Measurements from ENCODE around the gene RPL3. TPM values are rescaled to one million over a fixed set of nuclear protein-coding genes. Genes with fewer than 3 reads are reported as not detected.

Gene RPL3
- total and polyA plus RNA-seq, 2 donors, result 1,908 to 4,002 TPM

DNA sequence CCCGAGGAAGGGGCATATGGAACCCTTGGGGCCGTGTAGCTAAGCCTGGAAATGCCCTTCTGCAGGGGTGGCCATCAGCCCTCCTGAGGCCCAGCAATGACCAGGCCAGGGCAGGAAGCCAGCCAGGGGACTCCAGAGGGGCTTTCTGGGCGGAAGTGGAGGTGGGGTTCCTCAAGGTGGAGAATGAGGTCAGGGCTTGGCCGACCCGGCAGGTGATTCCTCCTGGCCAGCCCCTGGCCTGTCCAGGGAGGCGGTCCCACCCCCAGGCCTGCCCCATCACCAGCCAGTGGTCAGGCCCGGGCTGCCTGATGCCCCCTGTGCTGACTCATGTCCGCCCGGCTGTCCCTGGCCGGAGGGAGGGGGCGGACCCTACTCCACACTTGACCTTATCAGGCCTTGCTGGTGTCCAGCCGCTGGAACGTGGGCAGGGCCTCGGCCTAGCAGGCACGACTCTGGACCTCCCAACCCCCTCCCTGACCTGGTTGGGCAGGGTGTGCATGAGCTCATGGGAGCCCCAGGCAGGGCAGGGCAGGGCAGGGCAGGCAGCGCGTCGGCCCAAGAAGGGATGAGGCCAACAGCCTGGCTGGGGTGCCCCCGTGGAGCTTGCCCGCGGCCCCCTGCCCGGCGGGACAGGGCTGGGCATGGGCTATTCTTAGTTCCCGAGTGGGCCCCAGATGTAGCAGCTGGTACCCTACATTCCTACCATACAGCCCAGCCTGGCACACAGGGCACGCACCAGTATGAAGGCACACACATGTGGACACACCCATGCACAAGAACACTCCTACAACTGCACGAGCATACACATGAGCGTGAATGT, 35.9 kb downstream of the RPL3 start:
- Histone ChIP-seq H3K36me3 (ENCODE audit: insufficient read depth) (no peaks in the 10 kb centered on the region), H3K4me1 (ENCODE audit: insufficient read depth) (no peaks in the 10 kb centered on the region), H3K27ac (ENCODE audit: low read depth) (no peak overlapping the region), H3K4me3 (ENCODE audit: low read depth, low read length) (no peak overlapping the region)
- DNase-seq (ENCODE audit: extremely low spot score), result no peak
- 68% methylated on average over 27 of the region's 27 CpGs for WGBS

DNA sequence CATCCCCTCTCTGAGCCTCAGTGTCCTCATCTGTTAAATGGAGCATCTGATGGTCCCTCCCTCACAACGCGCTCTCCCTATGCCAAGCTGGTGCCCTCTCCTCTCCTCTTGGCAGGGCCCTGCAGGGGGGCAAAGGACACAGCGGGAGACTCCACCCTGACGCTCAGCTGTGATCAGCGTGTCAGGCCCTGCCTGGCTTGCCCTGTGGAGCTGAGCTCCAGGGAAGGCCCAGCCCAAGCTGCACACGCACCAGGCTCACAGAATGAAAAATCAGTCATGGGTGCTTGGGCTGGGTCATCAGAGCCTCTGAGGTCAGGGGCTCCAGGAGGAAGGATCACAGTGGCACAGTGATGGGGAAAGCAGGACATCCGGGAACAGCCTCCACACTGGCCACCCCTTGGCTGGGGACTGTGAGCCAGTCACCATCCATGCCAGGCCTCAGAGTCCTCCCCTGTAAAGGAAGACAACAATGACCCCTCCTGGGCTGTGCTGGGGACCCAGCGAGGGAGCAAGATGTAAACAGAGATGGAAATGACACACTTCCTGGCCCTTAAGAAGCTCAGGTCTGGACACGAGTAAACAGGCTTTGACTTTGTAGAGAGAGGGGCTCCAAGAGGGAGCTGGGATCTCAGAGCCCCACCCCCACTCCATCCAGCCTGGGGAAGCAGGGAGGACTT, 36.6 kb downstream of the RPL3 start:
- 72% methylated on average over 9 of the region's 9 CpGs for WGBS
- H3K36me3 ChIP-seq (ENCODE audit: insufficient read depth), result no peaks in the 10 kb centered on the region
- no peak for DNase-seq (ENCODE audit: extremely low spot score)
- no peak overlapping the region for H3K4me3 ChIP-seq (ENCODE audit: low read depth, low read length)
- no peak overlapping the region for H3K27ac ChIP-seq (ENCODE audit: low read depth)
- H3K4me1 ChIP-seq (ENCODE audit: insufficient read depth), result no peaks in the 10 kb centered on the region

DNA sequence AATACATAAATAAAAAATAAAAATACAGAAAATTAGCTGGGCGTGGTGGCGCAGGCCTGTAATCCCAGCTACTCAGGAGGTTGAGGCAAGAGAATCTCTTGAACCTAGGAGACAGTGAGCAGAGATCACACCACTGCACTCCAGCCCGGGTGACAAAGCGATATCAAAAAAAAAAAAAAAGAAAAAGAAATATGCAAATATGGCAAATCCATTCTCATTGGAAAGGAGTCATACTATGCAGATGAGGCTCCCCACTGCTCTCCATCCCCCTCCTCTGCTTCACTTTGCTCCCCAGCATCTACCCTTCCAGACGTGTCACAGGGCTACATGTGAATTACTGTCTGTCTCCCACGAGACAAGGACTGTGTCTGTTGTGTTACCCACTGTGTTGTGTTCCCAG, 38.3 kb downstream of the RPL3 start:
- no peaks in the 10 kb centered on the region for H3K4me1 ChIP-seq (ENCODE audit: insufficient read depth)
- H3K4me3 ChIP-seq (ENCODE audit: low read depth, low read length), result no peak overlapping the region
- no peak for DNase-seq (ENCODE audit: extremely low spot score)
- no peaks in the 10 kb centered on the region for H3K36me3 ChIP-seq (ENCODE audit: insufficient read depth)
- no peak overlapping the region for H3K27ac ChIP-seq (ENCODE audit: low read depth)
- 90% methylated on average over 6 of the region's 6 CpGs for WGBS

DNA sequence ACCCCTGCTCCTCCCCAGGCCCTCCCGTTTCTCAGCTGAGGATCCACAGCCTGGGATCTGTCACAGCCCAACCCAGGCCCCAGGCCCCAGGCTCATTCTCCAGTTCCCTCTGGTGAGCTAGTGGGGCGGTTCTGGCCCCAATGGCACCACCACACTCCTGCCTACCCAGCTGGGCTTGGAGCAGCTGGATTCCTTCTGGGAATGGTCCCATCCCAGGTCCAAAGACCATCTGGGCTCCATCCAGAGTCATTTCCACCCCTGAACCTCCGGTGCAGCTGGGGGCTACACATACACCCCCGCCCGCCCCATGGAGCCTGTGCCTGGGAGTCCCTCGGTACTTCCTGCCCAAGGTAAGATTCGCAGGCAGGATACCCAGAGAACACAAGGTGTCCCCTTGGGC, 39.2 kb downstream of the RPL3 start:
- no peak overlapping the region for H3K4me3 ChIP-seq (ENCODE audit: low read depth, low read length)
- no peak for DNase-seq (ENCODE audit: extremely low spot score)
- no peak overlapping the region for H3K27ac ChIP-seq (ENCODE audit: low read depth)
- no peaks in the 10 kb centered on the region for H3K36me3 ChIP-seq (ENCODE audit: insufficient read depth)
- no peaks in the 10 kb centered on the region for H3K4me1 ChIP-seq (ENCODE audit: insufficient read depth)
- 90% methylated on average over 7 of the region's 7 CpGs for WGBS

DNA sequence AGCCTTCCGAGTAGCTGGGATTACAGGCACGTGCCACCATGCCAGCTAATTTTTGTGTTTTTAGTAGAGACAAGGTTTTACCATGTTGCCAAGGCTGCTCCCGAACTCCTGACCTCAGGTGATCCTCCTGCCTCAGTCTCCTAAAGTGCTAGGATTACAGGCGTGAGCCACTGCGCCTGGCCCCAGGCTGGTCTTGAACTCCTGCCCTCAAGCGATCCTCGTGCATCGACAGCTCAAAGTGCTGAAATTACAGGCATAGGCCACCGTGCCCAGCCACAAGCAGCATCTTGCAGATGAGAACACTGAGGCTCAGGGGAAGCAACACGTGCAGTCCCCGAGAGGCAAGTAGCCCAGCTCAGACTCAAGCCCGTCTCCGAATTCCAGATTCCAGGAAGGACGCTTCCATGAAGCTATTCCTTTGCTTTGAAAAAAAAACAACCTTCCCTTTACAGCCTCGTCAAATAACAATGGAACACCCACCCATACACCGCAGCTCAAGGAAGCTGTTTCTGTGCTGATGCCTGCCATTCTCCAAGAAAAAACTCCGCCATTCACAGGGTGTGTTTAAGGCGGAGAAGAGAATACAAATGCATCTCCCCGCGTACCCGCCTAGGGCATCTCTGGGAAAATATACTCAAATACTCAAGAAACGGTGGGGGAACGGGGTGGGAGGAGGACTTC, 40.1 kb downstream of the RPL3 start:
- no peaks in the 10 kb centered on the region for H3K4me1 ChIP-seq (ENCODE audit: insufficient read depth)
- DNase-seq (ENCODE audit: extremely low spot score), result no peak
- no peak overlapping the region for H3K27ac ChIP-seq (ENCODE audit: low read depth)
- H3K4me3 ChIP-seq (ENCODE audit: low read depth, low read length), result no peak overlapping the region
- WGBS, result 64% methylated on average over 23 of the region's 23 CpGs
- no peaks in the 10 kb centered on the region for H3K36me3 ChIP-seq (ENCODE audit: insufficient read depth)

DNA sequence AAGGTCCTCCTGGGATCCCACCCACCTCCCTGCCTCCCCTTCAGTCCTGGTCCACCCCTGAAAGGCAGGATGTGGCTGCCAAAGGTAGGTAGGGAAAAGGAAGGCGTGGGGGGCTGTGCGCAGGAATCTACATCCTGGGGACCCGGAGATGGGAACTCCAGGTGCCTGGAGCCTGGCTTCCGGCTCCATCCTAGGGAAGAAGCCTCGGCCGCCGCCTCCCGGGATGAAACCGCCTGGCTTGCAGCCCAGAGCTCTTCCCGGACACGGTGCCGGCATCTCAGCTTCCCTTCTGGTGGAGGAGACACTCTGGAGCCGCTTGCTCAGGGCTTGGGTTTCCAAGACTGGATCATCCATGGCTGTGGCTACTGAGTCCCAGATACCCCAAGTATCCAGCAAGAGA, 41.4 kb downstream of the RPL3 start:
- no peak overlapping the region for H3K27ac ChIP-seq (ENCODE audit: low read depth)
- 38% methylated on average over 13 of the region's 13 CpGs for WGBS

DNA sequence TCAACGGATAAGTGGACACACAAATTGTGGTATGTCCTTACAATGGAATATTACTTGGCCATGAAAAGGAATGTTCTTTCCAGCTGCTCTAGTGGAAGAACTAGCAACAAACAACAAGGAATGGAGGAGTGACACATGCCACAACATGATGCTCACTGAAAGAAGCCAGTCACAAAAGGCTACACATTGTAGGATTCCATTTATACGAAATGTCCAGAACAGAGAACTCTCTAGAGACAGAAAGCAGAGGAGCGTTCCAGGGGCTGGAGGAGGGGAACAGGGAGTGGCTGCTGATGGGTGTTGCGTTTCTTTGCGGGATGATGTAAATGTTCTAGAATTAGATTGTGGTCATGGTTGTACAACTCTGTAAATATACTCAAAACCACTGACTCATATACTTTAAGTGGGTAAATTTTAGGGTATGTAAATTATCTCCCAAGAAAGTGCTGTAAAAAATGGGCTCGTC, 42.2 kb downstream of the RPL3 start:
- DNase-seq (ENCODE audit: extremely low spot score), result no peak
- Histone ChIP-seq H3K36me3 (ENCODE audit: insufficient read depth) (no peaks in the 10 kb centered on the region), H3K4me3 (ENCODE audit: low read depth, low read length) (no peak overlapping the region), H3K27ac (ENCODE audit: low read depth) (no peak overlapping the region), H3K4me1 (ENCODE audit: insufficient read depth) (no peaks in the 10 kb centered on the region)
- WGBS, result 78% methylated on average over 6 of the region's 6 CpGs

More for the DNA sequence above, 41.4 kb downstream of the RPL3 start:
- no peaks in the 10 kb centered on the region for H3K4me1 ChIP-seq (ENCODE audit: insufficient read depth)
- H3K36me3 ChIP-seq (ENCODE audit: insufficient read depth), result no peaks in the 10 kb centered on the region
- no peak for DNase-seq (ENCODE audit: extremely low spot score)
- no peak overlapping the region for H3K4me3 ChIP-seq (ENCODE audit: low read depth, low read length)

DNA sequence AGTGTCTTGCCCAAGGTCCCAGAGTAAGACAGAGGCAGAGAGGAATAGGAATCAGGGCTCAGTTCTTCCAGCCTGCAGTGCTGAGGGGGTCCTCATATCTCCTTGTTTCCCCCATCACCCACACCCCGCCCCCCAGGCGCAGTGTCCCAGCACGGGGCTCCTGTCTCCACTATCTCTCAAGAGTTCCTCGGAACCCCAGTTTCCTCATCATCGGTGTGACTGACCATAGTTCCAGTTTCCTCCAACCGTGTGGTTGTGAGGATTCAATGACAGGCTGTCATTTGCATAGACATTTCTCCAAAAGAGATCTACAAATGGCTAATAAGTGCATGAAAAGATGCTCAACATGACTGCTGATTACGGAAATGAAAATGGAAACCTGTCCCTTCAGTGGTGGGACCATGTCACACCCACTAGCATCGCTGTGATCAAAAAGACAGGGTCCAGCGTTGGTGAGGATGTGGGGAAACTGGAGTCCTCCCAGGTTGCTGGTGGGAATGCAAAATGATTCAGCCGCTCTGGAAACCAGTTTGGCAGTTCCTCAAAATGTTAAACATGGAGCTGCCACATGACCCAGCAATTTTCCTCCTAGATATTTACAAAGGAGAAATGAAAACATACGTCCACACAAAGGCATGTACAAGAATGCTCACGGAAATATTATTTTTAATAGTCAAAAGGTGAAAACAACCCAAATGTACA, 42.8 kb downstream of the RPL3 start:
- H3K27ac ChIP-seq (ENCODE audit: low read depth), result no peak overlapping the region
- no peaks in the 10 kb centered on the region for H3K4me1 ChIP-seq (ENCODE audit: insufficient read depth)
- WGBS, result 88% methylated on average over 12 of the region's 12 CpGs
- H3K36me3 ChIP-seq (ENCODE audit: insufficient read depth), result no peaks in the 10 kb centered on the region
- no peak for DNase-seq (ENCODE audit: extremely low spot score)
- H3K4me3 ChIP-seq (ENCODE audit: low read depth, low read length), result no peak overlapping the region

DNA sequence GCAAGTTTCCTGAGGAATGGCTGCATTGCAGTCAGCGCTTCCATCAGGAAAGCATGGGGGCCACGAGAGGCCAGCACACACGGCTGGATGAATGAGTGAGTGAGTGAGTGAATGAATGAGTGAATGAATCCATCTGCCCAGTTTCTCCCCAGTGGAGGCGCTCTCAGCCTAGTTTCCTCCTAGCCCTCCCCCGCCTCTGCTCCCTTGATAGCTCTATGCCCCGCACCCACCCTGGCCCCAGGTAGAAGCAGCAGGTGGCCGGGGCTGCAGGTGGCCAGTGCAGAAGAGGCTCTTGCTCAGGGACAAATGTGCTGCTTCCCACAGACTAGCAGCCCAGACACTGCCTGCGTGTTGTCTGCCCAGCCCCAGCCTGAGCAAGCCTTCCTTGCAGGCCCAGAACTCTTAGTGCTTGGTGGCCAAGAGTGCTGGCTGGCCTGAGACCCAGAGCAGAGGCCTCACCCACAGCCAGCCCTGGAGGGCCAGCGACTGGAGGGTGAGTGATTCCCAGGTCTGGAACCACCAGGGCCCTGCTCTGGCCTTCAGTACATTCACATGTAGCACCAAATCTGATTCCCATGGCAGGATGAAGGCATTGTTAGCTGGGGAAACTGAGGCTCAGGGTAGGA, 43.5 kb downstream of the RPL3 start:
- Histone ChIP-seq H3K4me3 (ENCODE audit: low read depth, low read length) (no peak overlapping the region), H3K4me1 (ENCODE audit: insufficient read depth) (no peaks in the 10 kb centered on the region), H3K36me3 (ENCODE audit: insufficient read depth) (no peaks in the 10 kb centered on the region), H3K27ac (ENCODE audit: low read depth) (no peak overlapping the region)
- WGBS, result 83% methylated on average over 9 of the region's 9 CpGs
- DNase-seq (ENCODE audit: extremely low spot score), result no peak

DNA sequence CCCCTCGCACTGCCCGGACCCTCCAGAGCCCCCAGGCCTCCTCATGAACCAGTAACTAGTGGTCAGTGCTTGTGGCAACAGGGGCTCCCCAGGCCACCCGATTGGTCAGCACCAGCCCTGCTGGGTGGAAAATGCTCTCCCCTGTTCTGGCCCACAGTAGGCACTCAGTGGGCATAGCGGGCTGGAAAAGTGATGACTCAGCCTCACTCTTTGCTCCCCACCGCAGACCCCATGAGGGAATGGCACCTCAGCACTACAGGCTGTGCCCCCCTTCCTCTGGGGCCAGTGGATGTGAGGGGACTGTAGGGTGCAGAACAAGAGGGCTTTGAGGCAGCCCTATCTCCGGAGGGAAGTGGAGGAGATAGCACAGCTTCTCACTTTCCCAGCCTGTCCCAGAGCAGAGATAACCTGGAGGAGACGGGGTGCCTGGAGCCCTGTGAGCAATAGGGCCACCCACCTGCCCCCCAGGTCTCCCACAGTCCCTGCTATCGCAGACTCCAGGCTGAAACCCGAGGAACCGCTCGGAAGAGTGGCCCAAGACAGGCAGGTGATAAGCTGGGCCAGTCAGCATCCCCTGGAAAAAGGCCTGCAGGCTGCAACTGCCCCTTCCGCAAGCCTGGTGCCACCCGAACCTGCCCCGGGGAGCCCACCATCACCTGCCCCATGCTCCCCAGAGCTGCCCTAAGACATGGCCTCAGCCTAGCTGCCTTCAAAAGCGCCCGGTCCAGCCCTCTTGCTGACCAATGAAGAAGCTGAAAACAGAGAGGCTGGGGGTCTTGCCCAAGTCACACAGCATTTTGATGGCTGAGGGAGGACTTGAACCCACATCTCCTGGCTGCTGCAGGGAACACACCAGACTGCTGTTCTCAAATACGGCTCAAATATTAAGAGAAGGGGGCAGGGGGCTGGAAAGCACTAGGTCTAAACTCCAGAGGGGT, 45.2 kb downstream of the RPL3 start:
- Histone ChIP-seq H3K27ac (ENCODE audit: low read depth) (no peak overlapping the region), H3K4me3 (ENCODE audit: low read depth, low read length) (no peak overlapping the region), H3K36me3 (ENCODE audit: insufficient read depth) (no peaks in the 10 kb centered on the region), H3K4me1 (ENCODE audit: insufficient read depth) (no peaks in the 10 kb centered on the region)
- WGBS, result 80% methylated on average over 17 of the region's 17 CpGs
- no peak for DNase-seq (ENCODE audit: extremely low spot score)

DNA sequence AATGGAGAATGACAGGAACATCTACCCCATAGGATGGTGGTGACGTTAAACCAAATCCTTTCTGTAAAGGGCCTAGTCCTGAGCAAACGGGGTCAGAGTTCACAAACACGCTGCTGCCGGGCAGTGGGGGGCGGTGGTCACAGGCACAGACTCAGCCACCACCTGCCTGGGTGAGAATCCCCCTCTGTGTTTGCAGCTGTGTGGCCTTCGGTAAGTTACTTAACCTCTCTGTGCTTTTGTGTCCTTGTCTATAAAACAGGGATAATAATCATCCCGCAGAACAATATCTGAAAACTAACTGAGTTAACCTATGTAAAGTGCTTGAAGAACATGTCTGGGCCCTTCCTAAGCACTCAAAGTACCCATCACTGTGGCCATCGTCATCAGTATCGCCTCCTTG, 48.6 kb downstream of the RPL3 start:
- H3K4me3 ChIP-seq (ENCODE audit: low read depth, low read length), result no peak overlapping the region
- H3K4me1 ChIP-seq (ENCODE audit: insufficient read depth), result no peaks in the 10 kb centered on the region
- no peaks in the 10 kb centered on the region for H3K36me3 ChIP-seq (ENCODE audit: insufficient read depth)
- 95% methylated on average over 9 of the region's 9 CpGs for WGBS
- H3K27ac ChIP-seq (ENCODE audit: low read depth), result no peak overlapping the region
- no peak for DNase-seq (ENCODE audit: extremely low spot score)

DNA sequence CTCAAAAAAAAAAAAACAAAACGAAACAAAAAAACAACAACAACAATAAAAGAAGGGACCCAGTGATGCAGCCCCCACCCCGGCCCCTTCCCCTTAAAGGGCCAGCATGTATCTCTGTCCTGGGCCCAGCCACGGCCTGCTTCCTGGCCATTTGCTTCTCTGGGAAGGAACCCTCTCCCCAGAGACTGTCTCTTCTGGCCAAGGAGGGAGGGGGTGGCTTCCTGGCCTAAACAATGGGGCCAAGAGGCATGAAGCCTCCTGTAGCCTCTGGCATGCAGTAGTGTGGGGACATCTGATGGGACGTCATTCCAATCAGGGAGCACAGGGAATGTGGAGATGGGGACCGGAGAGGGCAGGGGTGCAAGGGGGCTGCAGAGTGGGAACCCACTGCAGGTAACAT, 49.1 kb downstream of the RPL3 start:
- WGBS, result 73% methylated on average over 5 of the region's 5 CpGs

More for the DNA sequence above, 49.1 kb downstream of the RPL3 start:
- DNase-seq (ENCODE audit: extremely low spot score), result no peak
- Histone ChIP-seq H3K27ac (ENCODE audit: low read depth) (no peak overlapping the region), H3K36me3 (ENCODE audit: insufficient read depth) (no peaks in the 10 kb centered on the region), H3K4me1 (ENCODE audit: insufficient read depth) (no peaks in the 10 kb centered on the region), H3K4me3 (ENCODE audit: low read depth, low read length) (no peak overlapping the region)

All from urinary bladder (tissue), 4 donors.